GM21526 (cell line): Measurements from ENCODE around the gene SLC22A23.

Experiments used
- ATAC-seq: cut with Tn5 transposase; IDR thresholded peaks from one replicate; pipeline ENCODE4 v1.9.1; 2021; ENCODE audit warnings: moderate library complexity; ENCODE audit not compliant: unreplicated experiment, low FRiP score

SLC22A23 gene

DNA sequence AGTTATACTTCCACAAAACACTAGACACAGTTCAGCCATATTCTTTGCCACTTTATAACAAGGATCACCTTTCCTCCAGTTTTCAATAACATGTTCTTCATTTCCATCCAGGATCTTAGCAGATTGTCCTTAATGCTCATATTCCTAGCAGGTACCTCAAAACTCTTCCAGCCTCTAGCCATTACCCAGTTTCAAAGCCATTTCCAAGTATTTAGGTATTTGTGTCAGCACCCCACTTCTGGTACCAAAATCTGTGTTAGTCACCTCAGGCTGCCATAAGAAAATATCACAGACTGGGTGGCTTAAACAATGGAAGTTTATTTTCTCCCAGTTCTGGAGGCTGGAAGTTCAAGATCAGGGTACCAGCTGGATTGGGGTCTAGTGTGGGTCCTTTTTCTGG lies 23.2 kb upstream of the SLC22A23 start:
- ATAC-seq = no peak

DNA sequence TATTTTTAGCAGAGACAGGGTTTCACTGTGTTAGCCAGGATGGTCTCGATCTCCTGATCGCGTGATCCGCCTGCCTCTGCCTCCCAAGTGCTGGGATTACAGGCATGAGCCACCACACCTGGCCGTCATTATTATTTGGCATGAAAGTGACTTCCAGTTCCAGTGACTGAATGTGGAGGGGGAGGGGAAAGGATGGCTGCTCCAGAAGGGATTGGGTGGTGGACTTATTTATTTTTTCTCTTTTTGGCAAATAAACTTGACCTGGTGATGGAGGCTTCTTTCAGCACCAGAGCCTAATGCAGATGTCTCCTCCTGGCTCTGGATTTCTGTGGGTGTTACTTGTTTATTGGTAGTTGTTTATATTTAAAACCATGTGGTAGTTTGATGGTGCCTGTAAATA lies 16.9 kb upstream of the SLC22A23 start:
- no peak for ATAC-seq

DNA sequence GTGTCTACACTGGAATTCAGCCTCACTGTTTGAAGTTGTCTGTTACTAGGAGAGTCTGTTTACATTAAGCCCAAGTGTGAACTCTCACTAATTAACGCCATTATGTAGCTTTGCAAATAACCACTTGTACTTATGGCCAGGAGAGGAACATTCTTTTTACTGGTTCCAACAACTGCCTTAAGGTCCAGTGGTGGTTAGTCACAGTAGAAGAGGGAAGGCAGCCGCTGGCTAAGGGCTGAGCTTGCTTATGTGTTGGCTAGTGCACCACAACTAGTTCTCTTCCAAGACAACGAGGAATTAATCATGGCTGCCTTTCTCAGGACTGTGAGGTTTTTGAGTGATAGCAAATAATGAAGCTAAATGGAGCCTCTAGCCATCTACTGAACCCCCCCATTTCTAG lies 14.9 kb upstream of the SLC22A23 start:
- no peak for ATAC-seq

DNA sequence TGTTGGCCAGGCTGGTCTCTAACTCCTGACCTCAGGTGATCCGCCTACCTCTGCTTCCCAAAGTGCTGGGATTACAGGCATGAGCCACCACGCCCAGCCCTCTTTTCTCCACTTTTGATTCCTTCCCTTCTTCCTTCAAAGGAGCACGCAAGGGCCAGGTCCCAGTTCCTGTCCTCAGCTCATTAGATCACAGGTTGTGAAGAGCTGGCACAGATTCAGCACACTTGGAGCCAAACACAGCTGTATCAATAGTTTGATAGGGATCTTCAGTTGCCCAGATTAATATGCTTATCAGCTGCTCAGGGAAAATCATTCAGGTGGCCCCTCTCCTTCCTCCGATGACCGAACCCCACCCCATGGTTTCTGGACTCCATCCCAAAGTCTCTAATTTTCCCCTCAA lies 14.4 kb upstream of the SLC22A23 start:
- no peak for ATAC-seq

DNA sequence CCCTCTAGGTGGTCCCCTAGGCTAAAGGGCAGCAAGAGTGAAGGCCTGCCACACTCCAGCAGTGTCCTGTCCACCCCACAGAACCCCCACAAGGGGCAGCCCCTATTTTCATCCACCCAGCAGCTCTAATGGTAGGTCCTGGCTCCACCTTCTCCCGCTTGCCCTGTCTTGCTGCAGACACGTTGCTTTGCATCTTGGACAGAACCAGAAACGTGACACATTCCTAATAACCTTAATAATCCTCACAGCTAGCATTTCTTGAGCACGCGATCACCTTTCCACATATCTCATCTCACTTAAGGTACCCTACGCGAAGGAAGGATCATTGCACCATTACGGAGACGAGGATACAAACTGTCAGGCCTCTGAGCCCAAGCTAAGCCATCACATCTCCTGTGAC lies 11.7 kb upstream of the SLC22A23 start:
- ATAC-seq = no peak

DNA sequence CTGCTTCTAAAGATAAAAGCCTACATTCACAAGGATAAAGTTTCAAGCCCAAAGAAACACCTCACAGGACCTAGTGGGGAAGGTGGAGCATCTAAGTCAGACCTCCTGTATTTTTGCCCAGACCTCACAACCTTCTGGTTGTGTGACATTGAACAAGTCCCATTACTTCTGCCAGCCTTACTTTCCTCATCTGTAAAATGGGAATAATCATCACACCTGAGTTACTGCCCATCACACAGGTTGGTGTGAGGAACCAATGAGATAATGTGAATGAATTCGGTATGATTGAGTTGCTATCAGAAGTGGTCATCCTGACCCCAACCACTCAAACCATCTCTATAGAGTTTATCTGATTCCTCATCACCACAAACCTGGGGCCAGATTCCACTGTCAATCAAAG lies 11.1 kb upstream of the SLC22A23 start:
- ATAC-seq = no peak

DNA sequence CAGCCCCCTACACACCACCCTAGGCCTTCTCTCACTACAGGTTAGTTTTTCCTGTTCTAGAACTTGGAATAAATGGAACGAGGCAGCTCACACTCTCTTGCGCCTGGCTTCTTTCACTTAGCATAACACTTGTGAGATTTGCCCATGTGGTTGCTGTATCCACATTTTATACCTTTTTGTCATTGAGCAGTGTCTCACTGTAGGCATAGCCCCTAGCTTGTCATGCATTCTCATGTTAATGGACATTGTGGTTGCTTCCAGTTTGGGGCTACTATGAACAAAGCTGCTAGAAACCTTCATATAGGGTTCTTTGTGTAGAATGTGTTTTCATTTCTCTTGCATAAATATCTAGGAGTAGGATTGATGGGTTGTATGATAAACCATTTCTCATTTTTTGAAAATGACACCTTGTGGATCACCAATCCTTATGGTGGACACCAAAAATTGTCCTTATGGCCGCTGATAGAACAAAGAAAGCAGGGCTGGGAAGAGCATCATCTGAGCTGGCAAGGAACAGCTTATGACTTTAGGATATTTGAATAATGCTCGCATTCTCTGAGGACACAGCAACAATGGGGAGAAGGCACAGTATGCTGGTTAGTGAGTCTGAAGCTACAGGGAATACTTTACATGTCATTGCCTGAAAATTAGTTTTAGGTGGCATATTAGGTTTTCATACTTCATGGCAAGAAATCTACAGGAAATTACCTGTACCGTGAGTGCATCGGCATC lies 9.8 kb upstream of the SLC22A23 start:
- ATAC-seq = no peak

DNA sequence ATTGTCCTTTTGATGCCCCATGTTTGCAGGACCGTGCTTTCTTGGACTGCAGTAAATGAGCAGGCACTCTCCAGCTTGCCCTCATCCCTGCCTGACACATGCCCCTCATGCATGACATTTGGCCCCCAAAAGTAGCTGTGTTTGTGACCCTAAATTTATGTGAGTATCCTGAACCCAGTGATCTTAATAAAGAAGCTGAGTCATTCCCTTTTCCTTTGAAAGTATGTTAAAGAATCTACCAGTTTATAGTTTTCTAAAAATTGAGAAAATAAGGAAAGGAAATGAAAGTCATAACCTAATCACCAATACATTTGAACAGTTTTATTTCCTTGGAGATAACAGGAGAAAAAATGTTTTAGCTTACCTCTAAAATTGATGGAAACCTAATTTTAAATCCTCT lies 3.4 kb upstream of the SLC22A23 start:
- ATAC-seq = no peak

DNA sequence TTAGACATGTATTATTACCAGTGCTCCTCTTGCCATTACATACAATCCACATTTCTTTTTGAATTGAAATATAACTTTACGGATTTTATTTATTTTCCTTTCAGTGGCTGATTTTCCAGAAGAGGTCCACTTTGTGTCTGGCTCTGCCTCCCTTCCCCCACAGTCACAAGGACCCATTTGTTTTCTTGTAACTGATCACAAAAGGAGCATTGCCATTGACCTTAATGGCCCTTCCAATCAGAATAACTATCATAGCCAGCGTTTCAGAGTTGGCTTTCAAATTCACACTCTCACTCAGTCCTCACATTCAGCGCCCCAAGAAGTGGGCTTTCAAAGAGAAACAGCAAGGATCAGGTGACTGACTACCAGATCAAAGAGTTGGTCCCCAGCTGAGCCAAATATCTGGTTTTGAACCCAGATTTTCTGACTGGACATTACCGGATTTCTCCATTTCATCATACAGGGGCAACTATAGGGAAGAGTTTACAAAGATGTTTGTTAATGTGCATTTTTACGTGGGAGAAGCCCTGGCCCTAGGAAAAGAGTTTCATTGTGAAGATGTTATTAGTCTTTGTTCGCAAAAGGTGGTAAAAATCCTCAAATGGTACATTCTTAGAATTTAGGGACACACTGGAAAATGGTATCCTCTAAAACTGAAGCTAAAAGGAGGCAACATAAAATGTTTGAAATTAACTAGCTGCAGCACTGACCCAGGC lies 2.0 kb upstream of the SLC22A23 start:
- no peak for ATAC-seq

DNA sequence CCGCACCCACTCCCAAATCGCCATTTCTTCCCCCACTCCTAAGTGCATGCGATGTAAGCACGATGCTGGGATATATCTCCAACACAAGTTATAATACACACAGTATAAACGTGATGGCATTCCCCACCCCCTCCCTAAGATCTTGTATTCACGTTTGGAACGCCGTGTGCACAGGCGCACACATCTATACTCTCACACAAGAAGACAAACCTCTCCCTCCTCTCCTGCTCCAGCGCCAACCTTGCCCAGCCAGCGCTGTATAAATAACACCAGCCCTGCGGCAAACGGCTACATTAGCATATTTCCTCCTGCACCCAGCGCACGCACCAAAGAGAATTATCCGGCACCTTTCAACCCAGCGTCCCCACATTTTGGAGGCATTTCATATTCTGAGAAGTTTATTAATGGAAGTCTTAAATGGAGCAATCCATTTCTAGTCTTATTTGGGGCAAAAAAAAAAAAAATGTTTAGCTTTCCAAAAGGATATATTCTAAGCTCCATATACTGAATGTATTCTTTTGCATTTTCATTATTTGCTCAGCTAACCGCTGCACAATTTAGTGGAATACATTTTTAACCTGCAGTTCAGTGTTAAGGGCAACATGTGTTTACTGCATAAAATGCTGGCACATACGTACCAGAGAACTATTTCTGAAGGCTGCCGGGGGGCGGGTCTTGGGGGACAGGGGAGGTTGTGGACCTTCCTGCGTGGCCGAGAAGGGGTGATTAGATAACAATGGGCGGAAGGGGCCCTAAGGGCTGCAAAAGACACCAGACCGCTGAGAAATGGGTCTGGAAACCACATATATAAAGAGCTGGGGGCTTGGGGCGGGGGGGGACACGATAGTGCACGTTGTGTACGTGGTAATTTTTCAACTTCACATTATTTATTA lies 1.1 kb upstream of the SLC22A23 start:
- no peak for ATAC-seq

DNA sequence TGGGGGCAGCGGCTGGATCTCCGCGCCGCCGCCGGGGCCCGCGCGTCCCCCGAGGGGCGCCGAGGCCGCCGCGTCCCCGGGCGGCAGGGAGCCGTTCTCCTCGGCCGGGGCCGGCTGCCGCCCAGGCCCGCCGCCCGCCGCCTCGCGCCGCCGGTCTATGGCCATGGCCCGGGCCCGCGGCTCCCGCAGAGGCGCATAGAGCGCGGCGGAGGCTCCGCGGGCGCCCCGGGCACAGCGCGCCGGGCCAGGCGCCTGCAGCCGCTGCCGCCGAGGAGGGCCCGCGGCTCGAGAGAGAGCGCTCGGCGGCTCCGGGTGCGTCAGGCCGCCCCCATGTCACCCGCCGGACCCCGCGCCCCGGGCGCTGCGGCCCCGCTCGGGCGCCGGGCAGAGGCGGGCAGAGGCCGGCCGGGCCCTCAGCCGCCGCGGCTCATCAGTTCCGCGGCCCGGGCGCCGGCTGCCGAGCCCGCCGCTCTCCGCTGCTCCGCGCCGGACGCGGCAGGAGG lies 404 bp downstream of the SLC22A23 start:
- ATAC-seq = no peak

DNA sequence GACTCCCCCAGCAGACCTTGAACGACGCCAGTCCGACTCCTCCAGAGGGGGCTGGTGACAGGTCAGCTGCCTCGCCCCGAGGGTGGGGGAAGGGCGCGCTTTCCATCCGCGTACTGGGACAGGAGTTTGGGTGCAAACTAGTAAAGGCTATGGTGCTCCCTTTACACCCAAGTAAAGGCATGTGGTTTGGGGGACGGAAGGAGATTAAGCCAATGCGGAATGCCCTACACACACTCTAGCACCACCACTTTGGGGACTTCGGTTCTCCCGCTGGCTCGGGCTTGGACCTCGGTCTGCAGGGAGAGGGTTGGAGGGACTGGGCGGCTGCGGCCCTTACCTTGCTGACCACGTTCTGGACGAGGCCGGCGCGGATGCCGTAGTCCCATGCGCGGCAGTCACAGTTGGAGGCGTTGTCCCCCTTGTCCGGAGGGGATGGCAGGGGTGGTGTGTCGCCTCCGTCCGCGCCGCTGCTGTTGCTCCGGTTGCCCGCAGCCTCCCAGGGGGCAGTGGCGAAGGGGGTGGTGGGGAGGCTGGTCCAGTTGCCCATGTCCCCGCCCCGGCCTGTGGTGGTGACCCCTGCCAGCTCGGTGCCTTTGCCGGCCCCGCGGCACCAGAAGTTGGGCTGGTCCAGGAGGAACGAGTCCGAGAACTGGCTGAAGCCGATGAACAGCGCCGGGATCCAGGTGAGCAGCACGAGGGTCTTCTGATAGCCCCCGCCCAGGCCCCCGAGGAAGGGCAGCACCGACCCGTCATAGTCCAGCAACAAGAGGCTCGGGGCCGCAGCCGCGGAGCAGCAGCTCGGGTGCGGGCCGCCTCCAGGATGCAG lies 1.1 kb downstream of the SLC22A23 start:
- no peak for ATAC-seq

DNA sequence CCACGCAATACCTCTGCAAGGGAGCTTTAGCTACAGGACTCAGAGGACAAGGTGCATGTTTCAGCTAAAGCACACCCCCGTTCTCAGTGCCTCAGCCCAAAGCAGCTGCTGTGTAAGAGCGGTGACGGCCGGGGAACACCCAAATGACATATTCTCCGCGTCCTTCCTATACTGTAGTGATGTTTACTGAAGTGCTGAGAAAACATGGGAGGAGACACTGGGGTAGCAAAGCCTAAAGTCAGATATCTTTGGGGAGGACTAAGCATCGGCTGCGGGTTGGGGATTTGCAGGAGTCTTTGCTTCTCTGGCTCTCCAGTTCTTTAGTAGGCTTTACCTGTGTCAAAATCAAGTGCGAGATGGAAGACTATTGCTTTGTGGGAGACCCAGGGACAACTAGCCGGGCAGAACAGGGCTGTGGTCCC lies 1.7 kb downstream of the SLC22A23 start:
- ATAC-seq = no peak

DNA sequence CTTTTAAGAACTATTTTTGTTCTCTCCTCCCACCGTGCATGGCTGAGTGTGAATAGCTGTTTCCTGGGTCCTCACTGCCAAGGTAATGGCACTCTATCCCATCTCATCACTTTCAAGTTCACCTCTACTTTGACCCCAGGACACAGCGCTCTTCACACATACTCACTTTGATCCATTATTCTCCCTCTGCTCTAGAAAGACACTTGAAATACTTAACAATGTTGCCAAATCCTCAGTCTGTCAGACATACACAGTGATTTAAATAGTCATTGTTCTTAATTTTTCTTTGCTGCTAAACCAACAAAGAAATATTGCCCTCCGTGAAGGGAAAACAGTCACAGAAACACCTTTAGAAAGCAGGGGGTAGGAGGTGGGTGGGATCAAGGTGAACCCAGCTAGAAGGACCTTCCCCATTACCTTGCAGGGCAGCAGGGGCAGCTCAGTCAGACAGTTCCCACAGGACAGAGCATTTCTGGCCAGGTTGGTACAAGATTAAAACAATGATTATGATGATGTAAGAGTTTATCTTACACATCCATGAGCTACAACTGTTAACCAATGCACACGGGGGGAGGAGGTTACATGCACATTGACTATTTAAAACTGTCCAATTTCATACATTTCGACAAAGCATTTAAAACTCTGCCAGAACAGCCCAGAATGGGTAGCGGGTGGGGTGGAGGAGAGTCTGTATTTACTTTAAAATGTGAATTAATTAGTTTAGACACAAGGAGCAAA lies 2.4 kb downstream of the SLC22A23 start:
- no peak for ATAC-seq

DNA sequence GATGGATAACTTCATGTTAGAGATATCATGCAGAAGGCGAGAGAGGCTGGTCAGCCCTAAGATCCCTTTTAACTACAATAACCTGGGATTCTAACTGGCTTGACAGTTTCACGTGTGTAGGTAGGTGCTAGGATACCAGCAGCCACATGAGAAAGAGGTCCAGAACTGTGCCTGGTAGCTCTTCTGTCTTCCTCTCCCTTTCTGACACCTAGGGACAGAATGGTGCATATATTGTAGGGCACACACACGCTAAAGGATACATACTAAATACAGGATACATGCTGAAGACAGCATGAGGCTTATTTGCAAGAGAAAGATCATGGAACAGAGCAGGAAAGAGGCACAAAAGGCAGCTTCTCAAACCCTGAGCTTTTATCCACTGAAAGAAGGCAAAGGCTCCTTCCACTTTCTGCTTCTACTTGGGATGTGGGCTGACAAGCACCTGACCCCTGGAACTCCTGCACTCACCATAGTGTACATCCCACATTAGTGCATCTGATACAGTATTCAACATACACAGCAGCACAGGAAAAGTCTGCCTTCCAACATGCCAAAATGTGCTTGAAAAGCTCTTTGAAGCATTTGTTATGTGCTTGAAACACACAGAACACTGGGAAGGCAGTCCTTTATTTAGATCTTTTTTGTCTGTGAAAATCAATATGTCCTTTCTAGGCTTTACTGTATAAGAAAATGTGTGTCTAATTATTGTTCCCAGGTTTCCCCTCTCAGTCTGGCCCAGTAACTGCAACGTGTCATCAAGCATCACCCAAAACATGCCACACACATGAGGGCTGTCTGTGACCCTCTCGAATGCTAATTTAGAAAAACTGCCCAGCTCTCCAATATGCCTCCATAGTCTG lies 3.2 kb downstream of the SLC22A23 start:
- ATAC-seq = no peak

DNA sequence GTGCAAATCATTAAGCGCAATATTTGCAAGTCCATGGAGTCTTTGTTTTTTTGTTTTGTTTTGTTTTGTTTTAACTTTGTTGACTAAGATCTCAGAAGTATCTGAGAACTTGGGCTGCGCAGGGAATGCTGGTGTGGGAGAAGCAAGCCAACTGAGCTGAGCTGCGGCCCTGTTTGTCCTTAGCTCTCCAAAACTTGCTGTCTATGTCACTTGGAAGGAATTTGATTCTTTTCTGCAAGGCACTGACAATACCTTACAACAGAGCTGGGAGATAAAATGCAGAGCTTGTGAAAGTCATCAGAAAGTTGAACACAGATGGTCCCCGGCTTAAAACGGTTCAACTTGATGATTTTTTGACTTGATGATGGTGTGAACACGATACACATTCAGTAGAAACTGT lies 5.4 kb downstream of the SLC22A23 start:
- ATAC-seq = no peak

DNA sequence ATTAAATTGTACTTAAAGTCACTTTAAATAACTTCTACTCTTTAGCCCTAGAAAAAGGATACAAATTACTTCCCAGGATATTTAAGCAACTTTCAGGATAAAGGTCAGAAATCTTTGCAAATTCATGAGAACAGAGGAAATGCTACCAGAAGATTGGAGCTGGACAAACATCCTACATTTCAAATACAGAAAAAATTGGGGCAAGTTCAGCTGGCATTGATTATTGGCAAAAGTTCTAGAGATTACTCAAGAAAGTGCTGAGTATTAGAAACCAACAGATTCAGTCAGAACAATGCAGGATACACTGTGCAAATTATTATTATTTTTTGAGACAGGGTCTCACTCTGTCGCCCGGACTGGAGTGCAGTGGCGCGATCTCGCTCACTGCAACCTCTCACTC lies 6.0 kb downstream of the SLC22A23 start:
- no peak for ATAC-seq

DNA sequence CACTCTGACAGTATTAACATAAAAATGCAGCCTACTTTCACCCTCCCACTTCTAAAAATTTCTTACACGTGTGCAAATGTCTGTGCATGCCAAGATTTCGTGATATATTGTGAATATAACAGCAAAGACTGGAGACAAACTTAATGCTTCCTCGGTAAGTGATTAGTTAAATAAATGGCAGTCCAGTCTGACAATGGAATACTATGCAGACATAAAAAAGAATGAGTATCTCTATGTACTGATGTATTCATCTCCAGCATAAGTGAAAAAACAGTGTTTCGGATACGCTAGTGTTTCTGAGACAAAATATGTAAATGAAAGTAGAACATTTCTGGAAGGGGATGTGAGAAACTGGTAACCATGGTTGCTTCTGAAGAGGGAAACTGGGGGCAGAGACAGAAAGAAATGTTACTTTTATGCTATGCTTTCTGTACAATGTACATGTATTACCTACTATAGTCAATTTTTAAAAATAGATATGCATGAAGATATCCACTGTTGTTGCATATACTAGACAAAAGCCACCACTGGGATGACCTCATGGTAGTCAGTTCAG lies 7.0 kb downstream of the SLC22A23 start:
- peak; percentile 74 for ATAC-seq
